A549 (cell line): ENCODE data around the gene PRRG4. TPM values are rescaled to one million over a fixed set of nuclear protein-coding genes. Genes with fewer than 3 reads are reported as not detected.

ENCODE experiments used
- ATAC-seq, 2 experiments: fragments of 200-7000 bp in 1 of 2; fragments of >200 bp in 1 of 2; cut with Nextera tagmentation in 1 of 2; cut with Tn5 transposase in 1 of 2; 3 replicates each; pipeline versions ENCODE4 v1.8.0 to v1.9.1; 2018 to 2020; ENCODE audit warnings: mild to moderate bottlenecking in 1 of 2, moderate library complexity in 1 of 2
- CTCF ChIA-PET: fragments of 300-600 bp; sonication (Branson Sonifier 250); formaldehyde crosslinking; extraction: SDS; loops from one replicate; lab custom pipeline; 2021; ENCODE audit warnings: antibody characterized with exemption, inconsistent platforms; lab: Yijun Ruan, JAX
- POLR2A ChIA-PET: fragments of 350-600 bp; formaldehyde crosslinking; extraction: SDS; loops from one replicate; lab custom pipeline; 2021; ENCODE audit warnings: antibody characterized with exemption, inconsistent platforms; lab: Yijun Ruan, JAX
- DNase-seq, 2 experiments: peaks; one replicate each; pipeline versions ENCODE4 v3.0.0 to v3.0.0-alpha.2; 2011 to 2016; ENCODE audit warnings: low read depth in 1 of 2, low spot score in 1 of 2
- FAIRE-seq: peaks from 2 replicates; lab custom pipeline; 2011; peaks lifted over from hg19 to GRCh38; lab: Jason Lieb, UNC
- H3K27ac ChIP-seq, 2 experiments: fragments of >200 bp; sonication (Bioruptor Twin); formaldehyde crosslinking; 3 replicates each; pipeline ENCODE4 v1.5.1; 2016 to 2017
- H3K4me1 ChIP-seq: fragments of >200 bp; sonication (Bioruptor Twin); formaldehyde crosslinking; 3 replicates; pipeline ENCODE4 v1.6.1; 2016
- H3K4me2 ChIP-seq: fragments of >200 bp; sonication (Bioruptor Twin); formaldehyde crosslinking; 3 replicates; pipeline ENCODE4 v1.6.1; 2016
- H3K4me3 ChIP-seq: fragments of >200 bp; sonication (Bioruptor Twin); formaldehyde crosslinking; 3 replicates; pipeline ENCODE4 v1.5.1; 2016
- H3K9me3 ChIP-seq: fragments of >200 bp; sonication (Bioruptor Twin); formaldehyde crosslinking; 3 replicates; pipeline ENCODE4 v1.6.1; 2016
- BCL3 ChIP-seq: fragments of >200 bp; sonication (Bioruptor Twin); formaldehyde crosslinking; IDR thresholded peaks from 3 replicates; pipeline ENCODE4 v1.6.1; 2016
- BHLHE40 ChIP-seq: IDR thresholded peaks from 2 replicates; pipeline ENCODE4 v1.6.1; 2012; ENCODE audit warnings: low read depth, low read length, inconsistent platforms
- CBX8 ChIP-seq: fragments of 200-600 bp; sonication (generic); IDR thresholded peaks from 2 replicates; pipeline ENCODE4 v1.6.1; 2016
- CHD2 ChIP-seq: fragments of 150-350 bp; IDR thresholded peaks from 2 replicates; pipeline ENCODE4 v1.6.1; 2014; ENCODE audit warnings: low read length; ENCODE audit not compliant: partially characterized antibody
- EHF ChIP-seq: fragments of 250-450 bp; sonication (Bioruptor Pico); IDR thresholded peaks from 2 replicates; pipeline ENCODE4 v1.5.0; 2020; ENCODE audit warnings: mild to moderate bottlenecking
- EHMT2 ChIP-seq: fragments of 200-600 bp; sonication (generic); IDR thresholded peaks from 2 replicates; pipeline ENCODE4 v1.6.1; 2016; ENCODE audit warnings: antibody characterized with exemption, low read depth, mild to moderate bottlenecking, moderate library complexity
- GATA3 ChIP-seq: IDR thresholded peaks from 2 replicates; pipeline ENCODE4 v1.6.1; 2012; ENCODE audit warnings: borderline replicate concordance
- HMGXB4 ChIP-seq: fragments of 250-450 bp; sonication (Bioruptor Pico); IDR thresholded peaks from 2 replicates; pipeline ENCODE4 v1.5.0; 2021; ENCODE audit warnings: mild to moderate bottlenecking, moderate library complexity, borderline replicate concordance
- HOXA7 ChIP-seq: fragments of 250-450 bp; sonication (Bioruptor Pico); IDR thresholded peaks from 2 replicates; pipeline ENCODE4 v1.5.0; 2020; ENCODE audit warnings: mild to moderate bottlenecking, moderate library complexity
- HOXB13 ChIP-seq: fragments of 250-450 bp; sonication (Bioruptor Pico); IDR thresholded peaks from 2 replicates; pipeline ENCODE4 v1.5.0; 2020; ENCODE audit warnings: low read depth, mild to moderate bottlenecking, moderate library complexity
- HOXB5 ChIP-seq: fragments of 250-450 bp; sonication (Bioruptor Pico); IDR thresholded peaks from 2 replicates; pipeline ENCODE4 v1.5.0; 2020; ENCODE audit warnings: mild to moderate bottlenecking, moderate library complexity
- JUN ChIP-seq, 2 experiments: fragments of >200 bp; sonication (Bioruptor Twin); formaldehyde crosslinking; IDR thresholded peaks; 2 replicates in 1 of 2; 3 replicates in 1 of 2; pipeline ENCODE4 v1.6.1; 2016 to 2017
- MYC ChIP-seq: IDR thresholded peaks from 2 replicates; pipeline ENCODE4 v1.6.1; 2012; ENCODE audit warnings: mild to moderate bottlenecking, inconsistent platforms, low read length, improper control_type of control experiment, borderline replicate concordance
- POLR2A ChIP-seq: IDR thresholded peaks from 2 replicates; pipeline ENCODE4 v1.6.1; 2012; ENCODE audit warnings: mild to moderate bottlenecking, low read length
- REST ChIP-seq: fragments of 200-600 bp; sonication (generic); IDR thresholded peaks from 2 replicates; pipeline ENCODE4 v1.6.1; 2016; ENCODE audit warnings: antibody characterized with exemption, mild to moderate bottlenecking, moderate library complexity
- RFX5 ChIP-seq: fragments of 450-650 bp; IDR thresholded peaks from 2 replicates; pipeline ENCODE4 v1.7.1; 2014; ENCODE audit warnings: antibody characterized with exemption, mild to moderate bottlenecking, moderate library complexity
- TFCP2L1 ChIP-seq: fragments of 250-450 bp; sonication (Bioruptor Pico); IDR thresholded peaks from 2 replicates; pipeline ENCODE4 v1.5.0; 2021; ENCODE audit warnings: mild to moderate bottlenecking
- TP53 ChIP-seq: fragments of 250-450 bp; sonication (Bioruptor Pico); IDR thresholded peaks from 2 replicates; pipeline ENCODE4 v1.5.0; 2021; ENCODE audit warnings: mild to moderate bottlenecking, moderate library complexity
- USF2 ChIP-seq: fragments of 450-650 bp; IDR thresholded peaks from 2 replicates; pipeline ENCODE4 v1.6.1; 2014; ENCODE audit warnings: antibody characterized with exemption
- WGBS: methylation state at CpG from one replicate; pipeline ENCODE4 v1.1.6; 2017; ENCODE audit errors: missing lambda C conversion rate; 5-methylcytosine and 5-hydroxymethylcytosine counted together
- polyA plus RNA-seq, 4 experiments: library from polyadenylated mRNA; depleted of rRNA in 3 of 4; stranded (reverse); fragments of >200 nt; fragmentation: RNase III in 1 of 4; extraction: RNeasy Plus Mini Kit Qiagen cat#74134 plus additional on column Dnase treatment in 1 of 4; gene quantifications; 2 replicates in 3 of 4; 3 replicates in 1 of 4; pipeline ENCODE4 v1.2.3, GENCODE V29; 2011 to 2017

Gene PRRG4
- polyA plus RNA-seq, 2 of the 4 experiments (the other 2 are of a cell fraction), result 0.83 to 1.4 TPM

- Histone ChIP-seq H3K4me3 (no peak overlapping the region), H3K9me3 (no peaks in the 10 kb centered on the region)
- ATAC-seq, result no peak
- TF ChIP-seq TP53 (CRISPR knock-in tag) (no peak), HOXA7 (no peak), BHLHE40 (no peak), GATA3 (no peak), POLR2A (no peak), EHMT2 (no peak), TFCP2L1 (CRISPR knock-in tag) (no peak), USF2 (no peak), HOXB5 (CRISPR knock-in tag) (no peak), HOXB13 (CRISPR knock-in tag) (no peak), JUN (IDR thresholded peaks at IDR 0.05) (no peak), RFX5 (no peak), MYC (no peak), BCL3 (no peak), REST (no peak), EHF (CRISPR knock-in tag) (no peak), CBX8 (no peak), CHD2 (no peak)
- TF ChIP-seq, all 56 proteins: peak for 0
- FAIRE-seq, result no peak
- POLR2A ChIA-PET, result no interaction called here
- peaks cover 10% of the 10 kb centered on the region; the same call in 2 of the 3 replicates for H3K4me1 ChIP-seq
- CTCF ChIA-PET, result interaction anchor here (1.5 to 1.9 kb wide), 2 partner anchors 17 to 33 kb away, joined by 4 to 5 read pairs; no protein-coding TSS in a partner anchor
- no peak for DNase-seq
- WGBS, result 50% methylated on average over 3 of the region's 3 CpGs
- H3K27ac ChIP-seq, result no peak overlapping the region
- no peak overlapping the region for H3K4me2 ChIP-seq
Measured at GRCh38 chr11:32826113-32826512, 3.6 kb upstream of the PRRG4 start.

GRCh38 chr11:32827276-32827675 is 2.5 kb upstream of the PRRG4 start:
- POLR2A ChIA-PET, result no interaction called here
- H3K4me2 ChIP-seq, result no peak overlapping the region
- H3K9me3 ChIP-seq, result no peaks in the 10 kb centered on the region
- ATAC-seq, result no peak
- TF ChIP-seq BHLHE40 (no peak), HMGXB4 (CRISPR knock-in tag) (no peak)
- TF ChIP-seq, all 56 proteins: peak for 0
- FAIRE-seq (no peak), DNase-seq (no peak)
- peaks cover 10% of the 10 kb centered on the region; the same call in 2 of the 3 replicates for H3K4me1 ChIP-seq
- CTCF ChIA-PET, result interaction anchor here (1.4 to 1.9 kb wide), 2 partner anchors 18 to 67 kb away, joined by 3 to 5 read pairs; no protein-coding TSS in a partner anchor
- no peak overlapping the region for H3K27ac ChIP-seq
- no peak overlapping the region for H3K4me3 ChIP-seq
- WGBS, result 94% methylated on average over 1 of the region's 1 CpG
